Measurements from ENCODE around the gene DTX4.

DTX4 gene

DNA sequence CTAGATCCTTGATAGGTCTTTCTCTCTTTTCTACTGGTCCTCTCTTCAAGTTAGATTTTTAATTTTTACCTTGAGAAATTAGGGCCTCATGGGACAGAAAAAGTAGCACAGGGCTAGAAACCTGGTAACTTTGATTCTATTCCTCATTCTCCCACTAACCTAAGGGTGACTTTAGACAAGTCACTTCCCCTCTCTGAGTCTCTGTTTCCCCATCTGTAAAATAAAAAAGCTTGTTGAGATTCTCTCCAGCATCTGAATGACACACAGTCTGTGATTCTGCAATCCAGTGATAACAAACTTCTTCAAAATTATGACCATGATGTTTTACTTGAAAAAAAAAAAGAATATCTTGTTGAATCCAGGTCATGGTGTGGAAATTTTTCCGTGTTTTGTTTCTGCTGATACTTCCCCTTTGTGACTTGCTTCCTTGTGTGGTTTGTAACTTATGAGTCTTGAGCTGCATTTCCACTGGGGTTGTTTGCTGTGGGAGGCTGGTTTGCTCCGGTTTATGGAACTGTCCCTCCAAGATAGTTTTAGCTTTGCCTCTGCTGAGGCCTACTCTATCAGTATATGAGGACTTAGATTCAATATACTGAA is 50.6 kb downstream of the DTX4 start:
- DNase-seq, result no peak

DNA sequence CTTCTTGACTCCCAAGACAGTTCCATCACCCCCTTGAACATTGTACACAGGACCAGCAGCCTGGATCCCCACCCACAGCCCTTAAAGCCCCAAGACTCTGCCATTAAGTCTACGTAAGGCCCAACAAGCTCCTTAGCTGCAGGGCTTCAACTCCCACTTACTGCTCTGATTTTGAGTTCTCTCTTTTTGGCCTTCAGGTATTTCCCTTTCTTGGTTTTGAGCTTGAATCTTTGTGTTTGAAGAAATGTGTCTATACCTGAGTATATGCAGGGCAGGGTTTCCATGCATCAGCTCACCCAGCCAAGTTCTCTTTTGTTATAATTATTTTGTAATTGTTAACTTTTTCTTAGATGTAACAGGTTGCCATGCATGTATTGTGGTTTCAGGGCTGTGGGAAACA is 51.2 kb downstream of the DTX4 start:
- DNase-seq, result no peak

DNA sequence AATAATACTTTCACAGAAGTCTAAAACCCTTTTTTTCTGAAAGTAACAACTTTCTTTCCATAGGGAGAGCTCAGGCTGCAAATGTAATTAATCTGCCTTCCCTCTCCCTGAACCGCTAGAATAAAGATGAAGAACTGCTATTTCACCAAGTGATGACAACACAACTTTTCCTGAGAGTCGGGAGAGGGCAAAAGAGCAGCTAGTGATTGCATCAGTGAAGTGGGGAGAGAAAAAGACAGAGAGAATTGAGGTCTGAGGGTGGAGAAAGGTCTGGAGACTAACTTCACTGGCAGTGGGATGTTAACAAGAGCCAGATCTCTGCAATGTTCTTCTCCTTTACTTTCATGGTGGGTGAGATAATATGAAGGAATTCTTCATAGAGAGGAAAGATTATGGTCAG is 51.7 kb downstream of the DTX4 start:
- DNase-seq, result no peak

DNA sequence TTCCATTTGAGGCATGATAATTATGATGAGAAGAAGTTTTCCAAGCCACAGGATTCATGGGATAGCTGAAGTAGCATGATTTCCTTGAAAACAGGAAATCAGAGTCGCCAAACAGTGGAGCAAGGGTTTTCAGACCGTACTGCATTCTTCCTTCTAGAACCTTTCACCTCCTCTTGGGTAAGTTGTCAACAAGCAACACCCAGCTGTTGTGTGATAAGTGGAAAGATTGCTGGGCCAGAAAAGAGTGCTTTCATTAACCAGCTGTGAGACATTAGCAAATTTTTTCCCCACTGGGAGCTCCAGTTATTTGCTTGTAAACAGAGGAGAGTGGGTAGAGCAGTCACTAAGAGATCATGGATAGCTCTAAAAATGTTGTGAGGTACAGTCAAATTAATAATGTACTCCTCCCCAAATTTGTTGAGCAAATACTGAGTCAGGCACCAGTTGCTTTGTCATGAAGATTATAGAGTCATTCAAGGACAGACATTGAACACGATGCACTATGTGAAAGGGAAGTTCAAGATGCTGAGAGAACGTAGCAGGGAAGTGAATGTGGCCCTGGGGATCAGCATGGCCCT is 52.5 kb downstream of the DTX4 start:
- no peak for DNase-seq

DNA sequence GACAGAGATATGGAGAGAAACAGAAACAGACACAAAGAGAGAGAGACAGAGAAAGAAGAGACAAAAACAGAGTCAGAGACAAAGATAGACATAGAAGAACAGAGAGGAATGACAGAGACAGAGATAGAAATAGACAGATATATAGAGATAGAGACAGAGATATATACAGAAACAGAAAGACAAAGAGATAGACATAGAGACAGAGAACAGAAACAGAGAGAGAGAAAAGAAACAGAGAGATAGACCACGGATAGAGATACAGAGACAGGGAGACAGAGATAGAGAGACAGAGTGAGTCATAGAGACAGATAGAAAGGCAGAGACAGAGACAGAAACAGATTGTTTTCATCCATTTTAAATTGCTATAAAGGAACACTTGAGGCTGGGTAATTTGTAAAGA is 53.1 kb downstream of the DTX4 start:
- DNase-seq, result no peak

DNA sequence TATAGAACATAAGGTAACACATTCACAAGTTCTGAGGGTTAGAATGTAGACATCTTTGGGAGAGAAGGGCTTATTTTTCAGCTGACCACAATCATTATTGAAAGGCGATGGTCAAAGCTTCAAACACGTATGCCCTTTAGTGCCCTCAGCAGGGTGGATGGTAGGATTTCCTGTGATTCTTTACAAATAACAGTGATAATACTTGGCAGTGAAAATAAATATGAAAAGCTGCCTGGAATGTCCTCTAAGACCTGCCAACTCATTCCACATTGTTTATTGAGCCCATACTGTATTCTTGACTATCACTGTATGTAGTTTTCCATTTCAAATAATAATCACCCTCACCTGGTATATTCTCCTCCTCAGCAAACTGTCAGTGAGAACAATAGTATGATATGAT is 54.5 kb downstream of the DTX4 start:
- no peak for DNase-seq

DNA sequence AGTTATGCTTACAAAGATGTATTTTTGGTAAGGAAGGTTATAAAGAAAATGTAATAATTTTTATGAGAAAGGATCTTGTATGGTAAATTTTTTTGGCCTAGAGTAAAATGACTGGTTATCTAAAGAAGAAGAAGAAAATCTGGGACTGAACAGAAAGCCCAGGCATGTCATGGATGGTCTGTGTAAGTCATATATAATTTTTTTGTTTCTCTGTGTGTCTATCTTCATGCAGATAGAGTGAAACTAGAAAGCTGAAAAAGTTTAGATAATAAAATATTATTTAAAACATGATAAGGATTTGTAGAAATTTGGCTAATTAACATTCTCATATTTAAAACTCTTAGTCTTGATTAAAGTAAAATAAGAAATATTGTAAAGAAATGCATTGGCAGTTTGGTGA is 68.4 kb downstream of the DTX4 start:
- no peak for DNase-seq

DNA sequence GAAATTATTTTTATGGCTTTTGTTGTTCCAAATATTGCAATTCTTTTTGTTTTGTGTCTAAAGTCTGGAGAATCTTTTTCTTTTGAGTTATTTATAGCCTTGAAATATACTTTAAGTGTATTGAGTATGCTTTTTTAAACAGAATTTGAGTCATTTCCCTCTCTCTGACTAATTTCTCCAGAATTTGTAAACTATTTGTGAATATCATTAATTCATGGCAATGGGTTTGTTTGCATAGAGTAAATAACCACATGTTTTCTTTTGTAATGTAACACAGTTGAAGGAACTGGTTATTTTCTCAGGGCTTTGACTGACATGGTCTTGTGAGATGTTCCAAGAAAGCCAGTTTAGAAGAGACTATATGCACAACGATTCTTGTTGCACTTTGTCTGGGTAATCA is 71.7 kb downstream of the DTX4 start:
- no peak for DNase-seq

DNA sequence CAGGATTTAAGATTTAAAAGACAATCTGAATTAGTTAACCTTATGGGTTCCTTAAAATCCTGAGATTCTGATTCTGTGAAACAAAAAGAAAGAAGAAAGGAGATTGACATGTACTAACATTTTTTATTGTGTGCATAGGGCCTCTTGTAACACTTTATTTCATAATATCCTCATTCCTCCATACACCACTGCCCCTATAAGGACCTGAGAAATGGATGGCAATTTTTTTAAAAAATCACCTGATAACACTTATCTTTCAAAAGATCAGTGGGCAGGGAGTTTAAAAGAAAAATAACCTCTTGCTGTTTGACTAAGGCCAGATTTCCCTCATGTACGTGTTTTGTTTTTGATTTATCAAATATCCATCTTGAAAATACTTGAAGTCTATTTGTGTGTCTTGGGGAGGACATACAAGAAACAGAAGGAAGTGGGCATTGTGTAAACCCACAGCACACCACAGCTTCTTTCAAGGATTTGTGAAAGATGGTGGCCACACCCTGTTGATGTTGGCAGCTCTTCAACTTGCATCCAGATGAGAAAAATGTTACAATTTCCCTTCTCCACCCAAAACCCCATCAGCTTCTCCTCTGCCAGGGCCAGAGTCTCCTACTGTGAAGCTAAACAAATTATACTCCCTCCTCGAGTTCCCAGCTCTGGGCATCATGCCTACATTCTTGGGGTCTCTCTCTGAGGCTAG is 75.7 kb downstream of the DTX4 start:
- DNase-seq, result no peak

DNA sequence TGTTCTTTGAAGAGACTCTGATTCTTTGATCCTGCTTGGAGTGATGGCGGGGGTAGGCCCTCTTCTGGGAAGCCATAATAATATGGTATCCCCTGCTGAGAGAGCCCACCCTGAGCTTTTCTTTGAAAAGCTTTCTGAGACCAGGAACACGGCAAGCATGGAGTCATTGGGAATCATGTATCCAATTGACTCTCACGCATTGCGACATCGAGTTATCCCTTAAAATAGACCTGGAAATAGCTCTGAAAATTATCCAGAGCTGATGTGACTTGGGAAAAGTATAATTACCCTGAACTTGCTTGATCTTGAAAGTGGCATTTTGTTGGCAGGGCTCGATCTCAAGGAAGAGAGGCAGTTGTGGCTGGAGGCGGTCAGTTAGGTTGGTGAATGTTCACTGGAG is 77.6 kb downstream of the DTX4 start:
- DNase-seq, result no peak

DNA sequence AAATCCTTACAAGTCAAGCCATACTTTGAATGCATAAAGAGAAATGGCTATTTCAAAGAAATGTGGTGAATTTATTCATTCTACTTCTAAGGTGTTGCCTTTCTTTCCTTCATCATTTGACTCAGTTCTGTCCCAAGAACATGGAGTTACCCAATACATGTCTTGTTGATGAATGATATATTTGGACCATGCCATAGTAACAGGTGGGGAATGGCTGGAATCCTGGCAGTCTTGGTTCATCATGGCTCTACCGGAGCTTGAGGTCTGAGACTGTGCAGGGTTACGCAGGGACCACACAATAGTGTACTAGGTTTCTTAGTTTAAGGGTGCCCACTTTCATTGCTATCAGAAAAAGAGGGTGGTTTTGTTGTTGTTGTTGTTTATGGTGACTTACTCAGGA is 81.1 kb downstream of the DTX4 start:
- no peak for DNase-seq

DNA sequence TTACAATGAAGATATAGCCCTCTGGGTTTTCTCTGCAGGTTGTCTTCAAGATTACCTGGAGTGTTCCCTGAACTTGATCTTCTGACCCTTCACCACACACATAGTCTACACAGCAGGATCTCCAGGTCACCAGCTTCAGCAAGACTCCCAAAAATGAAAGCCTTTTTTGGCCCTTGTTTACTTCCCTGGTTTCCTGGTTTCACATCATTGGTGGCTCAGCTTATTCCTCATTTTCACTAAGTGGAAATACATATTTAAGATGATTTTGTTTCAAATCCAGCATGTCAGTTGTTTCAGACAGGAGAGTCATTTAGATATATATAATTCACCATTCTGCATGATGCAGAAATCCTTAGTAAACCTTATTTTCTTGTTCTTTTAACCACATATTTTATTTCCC is 82.4 kb downstream of the DTX4 start:
- DNase-seq, result no peak

DNA sequence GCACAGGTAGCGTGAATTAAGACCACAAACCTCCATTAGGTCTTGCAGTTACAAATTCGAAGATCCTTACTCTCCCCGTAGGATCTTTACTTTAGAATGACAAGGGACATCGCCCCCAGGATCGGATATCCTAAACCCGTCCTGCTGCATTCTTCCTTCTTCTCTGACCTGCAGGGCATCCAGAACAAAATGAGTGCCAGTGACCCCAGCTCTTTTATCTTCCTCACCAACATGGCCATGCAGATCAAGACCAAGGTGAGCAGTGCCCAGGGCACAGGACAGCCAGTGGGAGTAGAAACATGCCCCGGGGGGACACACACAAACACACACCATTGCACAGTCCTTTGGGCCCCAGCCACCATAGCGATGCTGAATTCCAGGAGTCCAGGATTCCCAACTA is 83.3 kb downstream of the DTX4 start:
- no peak for DNase-seq

All from NCI-H526 (cell line).